Colonic mucosa (tissue), 4 donors: ENCODE measurements around the gene CLDN15. TPM values are rescaled to one million over a fixed set of nuclear protein-coding genes. Genes with fewer than 3 reads are reported as not detected.

Experiments used
- DNase-seq: peaks from one replicate; pipeline ENCODE4 v3.0.0-alpha.2; 2020
- H3K27ac ChIP-seq: fragments of 200-600 bp; one replicate; pipeline ENCODE4 v1.8.0; 2021
- H3K27me3 ChIP-seq: fragments of 200-600 bp; one replicate; pipeline ENCODE4 v1.8.0; 2021
- H3K36me3 ChIP-seq: fragments of 200-600 bp; one replicate; pipeline ENCODE4 v1.8.0; 2021
- H3K4me1 ChIP-seq: fragments of 200-600 bp; one replicate; pipeline ENCODE4 v1.8.0; 2021; ENCODE audit warnings: mild to moderate bottlenecking
- H3K4me3 ChIP-seq: fragments of 200-600 bp; one replicate; pipeline ENCODE4 v1.8.0; 2021
- H3K9ac ChIP-seq, 2 donors: one replicate each; pipeline ENCODE4 v1.7.0; 2013; ENCODE audit warnings: control low read depth in 2 of 2, low read depth in 2 of 2, low read length in 2 of 2
- H3K9me3 ChIP-seq: fragments of 200-600 bp; one replicate; pipeline ENCODE4 v1.8.0; 2021
- CTCF ChIP-seq: fragments of 200-600 bp; IDR thresholded peaks from one replicate; pipeline ENCODE4 v1.8.0; 2022; ENCODE audit warnings: antibody characterized with exemption, mild to moderate bottlenecking
- intact Hi-C: fragments of 100-400 bp; cut with DNase I; formaldehyde crosslinking; loops from one replicate; pipeline ENCODE4 v1.14.1; 2022
- total RNA-seq, 2 donors: library from RNA; stranded (reverse); fragmentation: NEBNext Ultra II Directional in 1 of 2; extraction: Animal tissue kit (Norgen Biotek cat#: 25700) in 1 of 2; gene quantifications; one replicate each; pipeline ENCODE4 v1.2.1, GENCODE V29; 2021
- donor health status: healthy.
- donor health status: DM: no; HTN: no; CAD: no.
- donor health status: DM: no; HTN: no; CAD: no.

CLDN15 gene
- total RNA-seq, 2 donors from 2014 or later: 32.2 to 49.5 TPM

- TF ChIP-seq CTCF: no peak
- Histone ChIP-seq H3K4me1 (peaks cover 5% of the 10 kb centered on the region), H3K4me3 (no peak overlapping the region), H3K36me3 (no peaks in the 10 kb centered on the region), H3K27ac (no peak overlapping the region), H3K9me3 (no peaks in the 10 kb centered on the region), H3K9ac (no peak overlapping the region), H3K27me3 (peaks cover 10% of the 10 kb centered on the region)
- DNase-seq: no peak
- intact Hi-C loops: no loop called here
Measured at GRCh38 chr7:101185258-101185839, 52.3 kb downstream of the CLDN15 start.

Other genes with a start within 250 kb of the CLDN15 start
- gene MUC17, start 217.7 kb downstream of the CLDN15 start, total RNA-seq: 1 to 10 TPM; 1.7 to 2.5 TPM
- gene TRIM56, start 152.3 kb downstream of the CLDN15 start, total RNA-seq: 10 to 100 TPM; 33.7 to 47.9 TPM
- gene SERPINE1, start 110.7 kb downstream of the CLDN15 start, total RNA-seq: 1 to 10 TPM; 1.4 to 6.1 TPM
- 100 to 1,000 TPM; 111 to 127 TPM for gene AP1S1, start 83.3 kb downstream of the CLDN15 start, total RNA-seq
- 1 to 10 TPM in 1 of 2 donors, under 1 TPM in 1; 0.90 to 3.1 TPM for gene VGF, start 72.2 kb downstream of the CLDN15 start, total RNA-seq
- gene NAT16, start 57.5 kb downstream of the CLDN15 start, total RNA-seq: not detected
- gene MOGAT3, start 36.8 kb downstream of the CLDN15 start, total RNA-seq: 10 to 100 TPM; 33.2 to 47.7 TPM
- 100 to 1,000 TPM in 1 of 2 donors, 10 to 100 TPM in 1; 67.9 to 149 TPM for gene PLOD3, start 20.2 kb downstream of the CLDN15 start, total RNA-seq
- gene ZNHIT1, start 19.6 kb downstream of the CLDN15 start, total RNA-seq: 10 to 100 TPM; 85.7 to 98.1 TPM
- 100 to 1,000 TPM; 132 to 148 TPM for gene FIS1, start 7.3 kb upstream of the CLDN15 start, total RNA-seq
- 10 to 100 TPM; 11.3 to 12.9 TPM for gene IFT22, start 84.0 kb upstream of the CLDN15 start, total RNA-seq
- under 1 TPM in 1 of 2 donors, not detected in 1; 0.35 TPM for gene COL26A1, start 125.1 kb upstream of the CLDN15 start, total RNA-seq